GM18499 (cell line): ENCODE results near the gene LYZL2.
"Not testable (repeated sequence)": the region's sequence is repeated elsewhere in the genome, so short reads cannot be mapped to it uniquely, and the experiment has no call there.

Experiments
- ATAC-seq: cut with Tn5 transposase; IDR thresholded peaks from one replicate; pipeline ENCODE4 v1.9.1; 2021; ENCODE audit warnings: moderate number of reproducible peaks; ENCODE audit not compliant: insufficient read depth, unreplicated experiment

LYZL2 gene

DNA sequence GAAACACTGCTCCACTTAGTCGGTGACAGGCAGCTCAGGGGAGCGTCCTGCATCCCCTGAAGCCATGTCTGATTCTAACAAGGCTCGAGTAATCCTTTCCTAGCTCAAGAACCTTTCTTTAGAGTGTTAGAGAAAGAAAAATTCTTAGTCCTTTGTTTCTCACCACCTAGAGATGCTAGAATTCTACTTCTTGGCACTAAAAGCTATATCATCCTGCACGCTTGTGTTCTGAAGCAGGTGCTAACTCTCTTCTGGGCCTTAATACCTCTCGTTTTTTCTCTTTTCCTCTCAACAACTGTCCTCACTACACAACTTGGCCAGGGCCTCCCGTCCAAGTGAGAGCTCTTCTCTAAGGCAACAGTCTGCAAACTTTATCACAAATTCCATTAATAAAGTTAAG, at the start of gene LYZL2:
Gene LYZL2, minus strand, starts transcription at position 101 of the 400 bp plus-strand sequence. CDS start 2,838 bp downstream, outside the sequence.
- ATAC-seq, result no peak

DNA sequence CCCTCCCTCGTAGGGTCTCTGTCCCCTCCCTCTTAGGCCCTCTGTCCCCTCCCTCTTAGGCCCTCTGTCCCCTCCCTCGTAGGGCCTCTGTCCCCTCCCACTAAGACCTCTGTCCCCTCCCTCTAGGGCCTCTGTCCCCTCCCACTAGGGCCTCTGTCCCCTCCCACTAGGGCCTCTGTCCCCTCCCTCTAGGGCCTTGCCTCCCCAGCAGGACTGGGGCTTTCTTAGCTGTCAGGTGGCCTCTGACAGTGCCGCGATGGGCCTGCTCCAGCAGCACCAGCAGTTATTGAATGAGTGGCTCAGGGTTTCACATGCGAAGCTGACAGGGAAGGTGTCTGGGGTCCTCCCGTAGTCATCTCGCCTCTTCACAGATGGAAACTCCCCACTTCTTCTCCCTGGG, 48.1 kb upstream of the LYZL2 start:
- ATAC-seq, result not testable (repeated sequence)

DNA sequence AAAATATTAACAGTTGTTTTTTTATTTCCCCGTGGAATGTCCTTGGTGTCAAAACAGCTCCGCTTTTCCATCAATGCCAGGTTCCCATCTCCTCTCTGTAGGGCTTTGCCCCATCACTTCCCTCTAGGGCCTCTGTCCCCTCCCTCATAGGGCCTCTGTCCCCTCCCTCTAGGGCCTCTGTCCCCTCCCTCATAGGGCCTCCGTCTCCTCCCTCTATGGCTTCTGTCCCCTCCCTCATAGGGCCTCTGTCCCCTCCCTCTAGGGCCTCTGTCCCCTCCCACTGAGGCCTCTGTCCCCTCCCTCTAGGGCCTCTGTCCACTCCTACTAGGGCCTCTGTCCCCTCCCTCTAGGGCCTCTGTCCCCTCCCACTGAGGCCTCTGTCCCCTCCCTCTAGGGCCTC, 47.6 kb upstream of the LYZL2 start:
- not testable (repeated sequence) for ATAC-seq

DNA sequence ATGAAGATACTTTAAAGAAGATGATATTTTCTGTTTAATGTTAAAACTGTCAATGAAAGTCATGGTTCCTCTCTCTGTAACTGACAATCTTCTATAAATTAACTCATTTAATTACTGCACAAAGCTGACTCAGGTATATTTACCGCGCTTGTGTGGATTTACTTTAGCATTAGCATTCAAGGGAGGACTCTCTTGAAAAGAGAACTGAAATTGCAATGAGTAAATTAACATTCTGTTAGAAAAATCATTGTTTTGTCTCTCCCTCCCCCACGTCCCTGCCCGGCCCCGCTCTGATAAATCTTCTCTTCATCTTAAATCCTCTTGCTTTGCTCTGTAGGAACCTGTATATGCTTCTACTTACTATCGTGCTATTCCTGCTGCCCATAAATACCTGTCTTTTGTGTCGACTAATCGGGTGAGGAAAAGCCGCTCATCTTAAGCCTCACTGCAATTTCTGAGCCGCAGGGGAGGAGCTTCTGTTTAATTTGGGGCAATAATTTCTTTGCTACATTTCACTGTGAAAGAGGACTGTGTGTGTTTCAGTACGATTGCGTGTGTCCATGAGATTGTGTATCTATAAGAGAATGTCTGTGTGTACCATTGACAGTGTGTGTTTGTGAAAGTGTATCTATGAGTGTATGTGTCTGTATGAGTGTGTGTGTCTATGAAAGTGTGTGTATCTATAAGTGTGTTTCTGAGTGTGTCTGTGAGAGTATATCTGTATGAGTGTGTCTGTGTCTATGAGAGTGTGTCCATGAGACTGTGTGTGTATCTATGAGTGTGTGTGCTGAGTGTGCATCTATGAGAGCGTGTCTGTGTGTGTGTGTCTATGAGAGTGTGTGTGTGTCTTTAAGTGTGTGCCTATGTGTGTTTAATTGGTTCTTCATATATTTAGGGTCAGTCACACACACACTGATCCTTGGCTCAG, 46.5 kb upstream of the LYZL2 start:
- no peak for ATAC-seq

DNA sequence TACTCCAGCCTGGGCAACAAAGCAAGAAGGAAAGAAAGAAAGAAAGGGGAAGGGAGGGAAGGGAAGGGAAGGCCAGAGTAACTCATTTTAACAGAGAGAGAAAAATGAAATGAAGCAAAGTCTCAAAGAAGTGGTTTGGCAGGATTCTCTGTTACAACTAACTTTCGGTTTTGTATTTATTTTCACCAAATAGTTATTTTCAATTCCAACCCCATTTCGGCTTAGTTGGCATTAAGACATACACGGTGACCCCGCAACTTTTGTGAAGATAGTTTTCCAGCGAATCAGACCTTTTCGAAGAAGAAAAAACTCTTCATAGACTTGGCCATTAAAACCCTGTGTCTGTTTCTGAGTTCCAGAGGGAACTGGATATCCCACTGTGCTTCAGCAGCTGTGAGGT, 45.2 kb upstream of the LYZL2 start:
- ATAC-seq, result no peak

DNA sequence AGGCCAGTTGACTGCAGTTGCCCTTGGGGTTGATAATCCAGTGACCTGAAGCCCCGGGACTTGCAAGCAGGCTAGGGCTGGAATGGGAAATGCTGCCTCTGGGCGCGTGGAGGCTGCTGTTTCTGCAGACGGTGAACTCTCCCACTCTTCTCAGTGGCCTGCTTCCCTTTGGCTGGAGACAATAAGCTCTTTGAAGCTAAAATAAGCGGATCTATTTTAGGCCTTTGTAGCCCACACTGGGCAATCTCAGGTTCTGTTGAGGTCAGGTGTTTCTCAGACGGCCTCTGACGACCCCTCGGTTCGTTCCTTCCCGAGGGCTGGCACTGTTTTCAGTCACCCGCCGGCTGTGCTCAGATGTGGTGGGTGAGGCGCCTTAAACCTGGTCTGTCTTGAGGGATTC, 43.7 kb upstream of the LYZL2 start:
- ATAC-seq, result not testable (repeated sequence)

DNA sequence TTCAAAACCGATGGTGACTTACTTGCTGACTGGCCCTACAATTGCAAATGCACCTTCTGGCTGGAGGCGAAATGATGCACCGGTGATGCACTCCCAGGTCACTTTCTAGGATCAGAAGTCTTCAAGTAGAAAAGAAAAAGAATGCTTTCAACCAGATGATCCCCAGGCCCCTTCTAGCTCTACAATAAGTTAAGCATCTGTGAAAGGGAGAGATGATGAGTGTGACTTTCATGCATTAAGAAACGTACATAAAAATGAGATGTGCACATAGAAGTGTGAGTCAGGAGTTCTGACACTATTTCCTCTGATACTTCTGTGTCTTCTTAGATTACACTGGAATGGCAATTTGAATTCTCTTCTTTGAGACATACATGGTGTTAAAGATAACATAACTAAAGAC, 42.8 kb upstream of the LYZL2 start:
- ATAC-seq, result not testable (repeated sequence)

DNA sequence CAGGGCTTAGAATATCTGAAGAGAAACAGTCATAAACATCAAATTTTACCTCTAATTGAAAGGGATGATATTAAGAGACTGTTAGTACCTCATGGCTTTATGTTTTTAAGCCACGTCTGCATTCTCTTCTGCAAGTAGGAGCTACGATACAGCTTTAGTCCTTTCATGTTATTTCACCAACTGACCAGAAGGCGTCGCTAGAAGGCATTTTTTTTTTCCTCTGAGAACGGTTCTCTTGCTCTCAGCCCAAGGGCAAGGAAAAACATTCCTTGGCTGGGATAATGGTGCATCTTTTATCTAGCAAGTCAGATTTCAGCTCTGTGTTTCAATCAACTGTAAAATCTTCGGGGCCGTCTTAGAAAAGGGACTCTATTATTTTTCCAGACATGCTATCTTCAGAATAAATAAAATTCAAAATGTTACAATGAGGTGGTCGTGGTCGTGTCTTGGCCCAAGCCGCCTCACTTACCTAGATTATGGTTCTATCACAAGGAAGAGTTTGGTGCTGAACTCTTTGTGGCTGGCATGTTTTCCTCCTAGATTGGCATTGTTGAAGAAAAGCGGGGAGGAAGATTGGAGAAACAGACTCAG, 41.6 kb upstream of the LYZL2 start:
- ATAC-seq, result no peak

DNA sequence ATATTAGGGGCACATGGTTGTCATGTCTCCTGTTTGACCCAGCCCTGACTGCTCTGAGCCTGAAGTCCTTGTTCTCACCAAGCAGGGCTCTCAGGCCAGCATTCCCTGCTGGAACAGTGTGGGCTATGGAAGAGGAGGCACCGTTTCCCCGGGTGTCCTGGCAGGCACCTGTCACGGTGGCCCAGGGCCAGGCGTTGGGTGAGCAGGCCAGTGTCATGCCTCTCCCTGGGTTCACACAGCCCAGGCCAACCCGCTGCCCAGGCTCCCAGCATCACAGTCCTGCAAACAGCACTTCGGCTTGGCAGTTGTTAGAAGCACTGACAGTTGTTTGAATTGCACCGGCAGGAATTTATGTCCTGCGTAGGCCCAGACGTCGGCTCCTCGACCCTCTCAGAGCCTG, 38.4 kb upstream of the LYZL2 start:
- ATAC-seq, result not testable (repeated sequence)

DNA sequence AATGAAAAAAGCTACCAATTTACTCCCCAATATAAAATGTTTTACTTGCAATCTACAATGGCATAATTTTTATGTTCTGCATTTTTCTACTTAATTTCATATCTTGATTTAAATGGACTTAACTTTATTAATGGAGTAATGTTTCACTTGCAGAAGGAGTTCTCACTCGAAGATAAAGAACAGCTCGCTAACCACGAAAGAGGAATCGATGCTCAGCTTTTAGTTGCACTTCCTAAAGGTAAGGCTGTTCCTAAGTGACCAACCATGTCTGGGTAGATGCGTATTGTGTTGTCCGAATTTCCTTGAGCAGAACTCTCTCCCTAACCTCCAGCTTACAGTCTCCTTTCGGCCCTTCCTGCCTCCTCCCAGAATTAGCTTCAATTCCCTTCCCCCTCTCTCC, 33.9 kb upstream of the LYZL2 start:
- ATAC-seq, result peak; percentile 80

DNA sequence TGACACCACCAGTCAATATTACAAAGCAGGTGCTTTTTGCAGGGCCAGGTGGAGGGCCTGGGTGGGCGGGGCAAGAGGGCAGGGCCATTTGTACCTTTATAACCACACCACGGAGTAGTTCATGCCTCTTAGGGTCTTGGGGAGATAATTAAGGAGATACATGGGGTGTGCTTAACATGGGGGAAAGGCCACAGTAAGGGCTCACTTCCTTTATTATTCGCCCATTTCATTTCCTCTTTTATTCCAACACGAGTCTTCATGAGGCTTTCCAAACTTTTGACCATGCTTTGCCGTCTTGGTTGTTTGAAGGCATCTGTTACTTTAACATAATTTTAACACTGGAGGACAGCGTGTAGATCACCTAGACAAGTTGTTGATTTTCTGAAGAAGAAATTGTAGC, 33.3 kb upstream of the LYZL2 start:
- ATAC-seq, result no peak

DNA sequence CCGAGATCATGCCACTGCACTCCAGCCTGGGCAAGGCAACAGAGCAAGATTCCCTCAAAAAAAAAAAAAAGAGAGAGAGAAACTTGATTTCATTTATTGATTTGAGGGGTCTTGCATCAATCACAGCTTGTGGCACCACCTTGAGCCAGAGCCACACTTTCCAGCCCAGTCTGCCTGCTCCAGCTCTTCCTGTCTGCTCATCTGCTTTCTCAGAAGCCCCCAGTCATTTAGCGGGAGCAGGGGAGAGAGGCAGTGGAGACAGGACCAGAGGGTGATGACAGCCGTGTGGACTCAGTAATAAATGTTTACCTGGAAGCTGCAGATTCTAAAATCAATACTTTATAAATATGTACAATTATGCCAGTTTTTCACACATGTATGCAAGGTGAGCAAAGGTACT, 30.8 kb upstream of the LYZL2 start:
- ATAC-seq, result not testable (repeated sequence)

DNA sequence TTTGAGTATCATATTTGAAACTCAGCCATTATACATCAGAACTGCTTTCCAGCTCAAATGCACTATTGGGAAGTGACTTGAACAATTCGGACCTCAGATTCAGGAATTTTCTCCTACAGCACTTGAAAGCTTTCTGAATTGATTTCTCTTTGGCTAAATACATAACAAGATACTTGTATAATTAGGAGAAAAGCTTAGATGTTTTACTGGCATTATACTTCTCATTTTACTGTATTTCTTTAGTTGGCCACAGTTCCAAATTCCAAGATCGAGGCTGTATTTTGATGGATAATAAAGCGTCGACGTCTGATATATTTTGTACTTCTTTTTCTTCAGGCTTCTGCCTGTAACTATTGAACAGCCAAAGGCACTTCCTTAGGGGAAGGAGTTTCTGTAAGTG, 26.7 kb upstream of the LYZL2 start:
- no peak for ATAC-seq

DNA sequence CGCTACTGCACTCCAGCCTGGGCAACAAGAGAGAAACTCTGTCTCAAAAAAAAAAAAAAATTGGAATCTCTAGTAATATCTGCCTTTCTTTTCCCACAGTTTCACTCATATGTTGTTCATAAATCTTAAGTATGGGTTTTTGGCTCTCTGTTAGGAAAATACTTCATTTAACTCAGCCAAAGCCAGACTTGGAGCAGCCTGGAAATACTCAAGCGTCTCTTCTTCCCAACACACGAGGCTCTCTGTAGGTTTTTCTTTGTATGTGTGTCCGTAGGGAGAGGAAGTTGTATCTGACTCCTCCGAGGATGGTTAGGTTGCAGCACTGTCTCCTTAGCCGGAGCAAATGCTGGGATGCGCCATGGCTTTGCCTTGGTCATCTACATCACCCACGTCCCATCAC, 25.4 kb upstream of the LYZL2 start:
- ATAC-seq, result not testable (repeated sequence)

DNA sequence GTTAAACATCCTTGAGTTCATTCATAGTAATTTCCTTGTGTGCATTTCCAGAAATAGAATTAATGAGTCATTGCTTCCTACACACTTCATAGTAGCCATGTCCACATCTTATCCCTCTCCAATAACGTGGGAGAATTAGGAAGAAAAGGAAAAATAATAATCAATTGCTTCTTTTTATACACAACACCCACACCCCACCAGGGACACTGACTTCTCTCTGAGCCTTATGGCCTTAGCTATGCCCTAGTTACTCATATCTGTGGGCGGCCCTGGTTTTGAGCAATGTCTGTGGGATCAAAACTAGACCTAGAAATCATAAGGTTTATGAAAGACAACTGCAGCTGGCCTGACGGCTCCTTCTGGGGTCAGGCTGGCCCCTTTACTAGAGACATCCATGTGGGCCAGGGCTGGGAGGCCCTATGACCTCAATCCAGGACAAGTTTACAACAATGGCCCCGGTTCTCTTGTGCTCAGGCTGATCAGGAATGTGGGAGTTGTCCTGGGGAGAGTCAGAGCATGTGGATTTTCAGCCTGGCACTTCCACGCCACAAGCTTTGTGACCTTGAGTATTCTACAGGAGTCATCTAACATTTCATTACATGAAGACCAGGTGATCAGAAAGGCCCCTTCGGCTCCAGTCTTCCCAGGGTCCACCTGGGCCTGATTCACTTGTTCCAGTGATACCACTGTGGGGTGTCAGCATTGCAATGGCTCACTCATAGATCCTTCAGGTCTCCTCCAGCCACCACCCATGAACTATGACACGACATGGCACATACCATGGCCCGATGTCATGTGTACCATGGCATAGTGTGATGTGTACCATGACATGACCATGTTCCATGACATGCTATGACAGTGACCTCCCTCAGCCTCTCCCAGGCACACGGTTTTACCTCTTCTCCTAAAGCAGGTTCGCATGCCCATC, 22.2 kb upstream of the LYZL2 start:
- not testable (repeated sequence) for ATAC-seq

DNA sequence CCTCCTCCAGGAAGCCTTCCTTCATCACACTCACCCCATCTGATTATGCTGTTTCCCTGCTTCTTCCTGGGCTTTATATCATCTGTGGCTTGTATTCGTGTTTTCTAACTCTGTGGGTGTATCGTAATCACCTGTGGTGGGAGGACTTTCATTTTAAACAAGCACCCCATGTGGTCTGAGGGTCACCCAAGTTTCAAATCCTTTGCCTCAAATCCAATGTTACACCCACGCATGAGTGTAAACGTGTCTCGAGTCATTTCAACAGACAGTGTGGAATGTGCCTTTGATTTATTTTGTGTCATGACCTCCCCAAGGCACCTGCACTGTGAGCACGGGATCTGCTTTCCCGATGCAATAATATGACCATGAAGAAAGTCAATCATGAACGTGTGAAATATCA, 17.5 kb upstream of the LYZL2 start:
- ATAC-seq, result no peak

DNA sequence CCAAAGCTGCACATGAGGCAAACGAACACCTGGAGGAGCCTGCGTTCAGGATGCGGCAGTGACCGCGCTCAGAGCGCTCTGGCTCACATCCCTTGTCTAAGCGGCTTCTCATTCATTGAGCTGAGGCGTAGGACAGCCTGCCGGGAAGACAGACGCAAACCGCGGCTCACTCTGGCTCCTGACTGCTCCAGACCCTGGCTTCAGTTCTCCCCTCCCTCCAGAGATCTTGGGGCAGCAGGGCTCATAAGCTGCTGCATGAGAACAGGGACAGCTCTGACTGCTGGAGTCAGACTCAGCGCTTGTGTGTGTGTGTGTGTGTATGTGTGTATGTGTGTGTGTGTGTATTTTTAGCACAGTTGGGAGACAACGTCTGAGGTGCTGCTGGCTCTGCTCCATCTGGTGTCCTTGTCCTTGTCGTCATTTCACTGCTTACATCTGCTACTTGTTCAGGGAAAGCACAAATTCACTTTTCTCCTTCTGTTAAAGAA, 15.8 kb upstream of the LYZL2 start:
- ATAC-seq, result no peak

DNA sequence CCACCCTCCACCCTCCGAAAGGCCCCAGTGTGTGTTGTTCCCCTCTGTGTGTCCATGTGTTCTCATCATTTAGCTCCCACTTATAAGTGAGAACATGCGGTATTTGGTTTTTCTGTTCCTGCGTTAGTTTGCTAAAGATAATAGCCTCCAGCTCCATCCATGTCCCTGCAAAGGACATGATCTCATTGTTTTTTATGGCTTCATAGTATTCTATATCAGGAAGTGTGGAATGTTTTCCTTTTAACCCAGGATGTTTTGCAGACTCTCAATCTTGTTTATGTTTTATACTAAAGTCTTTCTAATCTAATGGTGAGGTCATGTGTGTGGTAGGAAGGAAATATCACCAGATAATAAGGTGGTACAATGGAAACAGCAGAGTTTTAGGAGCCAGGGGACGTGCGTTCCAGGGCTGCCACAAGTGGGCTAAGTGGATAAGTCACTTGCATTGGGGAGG, 14.9 kb upstream of the LYZL2 start:
- ATAC-seq, result not testable (repeated sequence)

DNA sequence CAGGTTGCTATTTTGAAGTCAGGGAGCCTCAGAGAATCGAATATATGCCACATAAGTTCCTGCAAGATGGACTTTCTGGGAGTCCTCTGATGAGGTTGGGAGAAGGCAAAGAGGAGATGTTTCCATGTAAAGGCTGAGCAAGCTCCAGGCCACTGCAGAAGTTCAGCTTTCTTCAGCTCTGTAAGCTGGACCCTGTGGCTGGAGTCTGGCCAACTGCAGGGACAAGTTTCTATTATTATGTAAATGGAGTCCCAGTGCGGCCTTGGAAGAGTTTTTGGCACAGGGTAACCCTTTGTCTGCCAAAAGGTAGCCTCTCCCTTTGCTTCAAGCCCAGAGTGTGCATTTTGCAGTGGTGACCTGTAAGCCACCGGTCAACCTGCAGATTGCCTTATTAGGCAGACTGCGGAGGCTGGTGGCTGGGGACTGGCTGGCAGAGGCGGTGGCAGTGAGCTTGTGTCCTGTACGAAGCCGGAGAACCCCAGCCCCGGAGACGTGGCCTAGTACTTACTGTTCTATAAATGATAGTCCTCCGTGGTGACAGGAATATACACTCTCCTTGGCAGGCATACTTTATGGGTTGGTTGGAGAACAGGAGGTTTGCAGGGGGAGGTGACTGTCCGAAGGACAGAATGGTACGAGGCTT, 14.1 kb upstream of the LYZL2 start:
- not testable (repeated sequence) for ATAC-seq

DNA sequence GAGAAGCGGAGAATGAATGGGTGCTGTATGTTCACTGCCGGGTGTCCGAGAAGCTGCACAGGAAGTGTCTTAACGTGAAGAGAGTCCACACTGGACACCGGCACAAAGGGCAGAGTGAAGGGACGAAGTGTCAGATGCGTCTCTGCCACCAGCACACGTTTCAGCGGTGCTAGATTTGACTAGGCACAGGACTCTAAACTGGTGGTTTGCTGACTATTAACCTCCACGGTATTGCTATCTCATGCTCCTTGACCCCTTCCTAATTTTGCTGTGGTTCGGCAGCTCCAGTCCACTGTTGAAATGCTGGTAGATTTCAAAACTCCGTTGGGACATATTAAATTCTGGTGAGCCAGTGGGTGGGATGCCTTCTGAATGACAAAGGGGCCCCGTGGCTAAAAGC, 13.3 kb upstream of the LYZL2 start:
- ATAC-seq, result not testable (repeated sequence)
